HG02852 (cell line): ENCODE measurements around the gene DACT2.
"Not testable (repeated sequence)": the region's sequence is repeated elsewhere in the genome, so short reads cannot be mapped to it uniquely, and the experiment has no call there.

Experiments used
- ATAC-seq: cut with Tn5 transposase; IDR thresholded peaks from one replicate; pipeline ENCODE4 v1.9.1; 2021; ENCODE audit warnings: mild to moderate bottlenecking, moderate library complexity; ENCODE audit not compliant: unreplicated experiment

DACT2 gene

GRCh38 chr6:168305096-168305749 lies 14.4 kb downstream of the DACT2 start:
- ATAC-seq = no peak

GRCh38 chr6:168304752-168305015 lies 14.9 kb downstream of the DACT2 start:
- ATAC-seq = no peak

DNA sequence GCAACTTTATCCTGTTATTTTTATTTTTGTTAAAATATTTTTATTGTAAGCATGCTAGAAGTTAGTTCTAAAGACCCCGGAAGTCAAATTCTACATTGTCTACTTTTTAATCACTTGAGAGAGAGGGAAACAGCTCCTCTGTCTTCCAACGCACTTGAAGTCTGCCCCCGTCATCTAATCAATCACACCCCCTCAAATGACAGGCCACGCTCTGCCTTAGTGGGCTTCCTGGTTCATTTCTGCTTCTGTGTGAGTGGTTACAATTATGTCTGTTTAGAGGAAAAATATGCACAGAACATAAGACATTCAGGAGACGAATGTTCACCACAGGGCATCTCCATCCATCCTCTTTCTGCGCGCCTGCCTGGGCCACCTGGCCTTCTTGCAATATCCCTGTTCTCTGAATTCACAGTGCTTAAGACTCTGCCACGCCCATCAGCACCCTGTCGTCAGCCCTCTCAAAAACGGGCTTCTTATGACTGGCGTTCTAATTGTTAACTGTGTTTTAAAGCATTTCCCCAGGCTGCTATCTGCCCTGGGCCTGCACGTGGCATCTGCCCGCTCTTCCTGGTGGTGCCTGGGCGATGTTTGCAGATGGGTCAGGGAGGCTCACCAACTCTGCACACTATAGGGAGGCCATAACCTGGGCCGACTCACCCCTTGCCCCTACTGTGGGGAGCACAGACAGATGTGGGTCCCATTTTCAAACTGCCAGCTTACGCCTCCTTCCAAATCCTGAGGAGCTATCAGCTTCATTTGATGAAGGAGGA lies 15.4 kb downstream of the DACT2 start:
- no peak for ATAC-seq

DNA sequence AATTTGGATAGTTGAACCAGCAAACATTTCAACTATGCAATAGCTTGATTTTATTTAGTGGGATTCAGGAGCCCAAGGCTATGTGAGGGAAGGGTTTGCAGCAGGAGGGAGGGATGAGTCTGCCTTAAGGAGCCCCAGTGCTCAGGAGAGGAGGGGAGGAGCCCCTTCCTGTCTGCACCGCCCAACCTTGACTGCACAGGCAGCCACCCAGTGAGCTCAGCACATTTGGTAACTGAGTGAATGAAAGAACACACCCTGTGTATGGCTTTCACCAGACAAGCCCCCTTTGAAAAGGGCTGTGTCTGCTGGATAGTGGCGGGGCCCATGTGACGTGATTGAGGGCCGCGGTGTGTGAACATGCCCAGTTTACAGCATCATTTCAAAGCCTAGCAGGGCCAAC lies 17.0 kb downstream of the DACT2 start:
- ATAC-seq = no peak

- ATAC-seq = no peak
Observed at GRCh38 chr6:168301648-168302398, 17.8 kb downstream of the DACT2 start.

DNA sequence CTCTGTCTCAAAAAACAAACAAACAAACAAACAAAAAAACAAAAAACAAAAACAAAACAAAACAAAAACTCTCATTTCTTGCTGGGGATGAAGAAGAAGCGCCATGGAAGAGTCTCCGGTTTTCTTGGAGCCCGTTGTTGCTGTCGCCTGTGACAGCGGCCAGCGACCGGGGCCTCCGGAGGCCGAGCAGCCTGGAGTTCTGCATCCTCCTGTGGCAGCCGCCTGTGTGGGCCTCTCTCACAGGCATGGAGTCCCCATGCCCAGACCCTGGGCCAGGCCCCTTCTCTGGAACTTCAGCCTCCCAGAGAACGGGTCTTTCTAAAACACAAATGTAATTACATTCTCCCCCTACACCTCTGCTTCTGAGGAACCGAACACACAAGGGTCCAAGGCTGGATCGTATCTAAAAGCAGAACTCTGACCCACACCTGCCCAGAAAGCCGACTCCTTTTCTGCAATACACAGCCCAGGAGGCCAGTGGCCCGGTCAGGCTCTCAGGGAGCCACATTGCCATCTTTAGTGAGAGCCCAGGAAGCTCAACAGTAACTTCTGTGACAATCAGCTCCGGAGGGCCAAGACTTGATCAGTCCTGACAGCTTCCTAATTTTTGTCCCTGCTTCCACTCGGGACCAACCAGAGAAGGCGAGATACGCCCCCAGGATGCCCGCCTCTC lies 18.5 kb downstream of the DACT2 start:
- no peak for ATAC-seq

DNA sequence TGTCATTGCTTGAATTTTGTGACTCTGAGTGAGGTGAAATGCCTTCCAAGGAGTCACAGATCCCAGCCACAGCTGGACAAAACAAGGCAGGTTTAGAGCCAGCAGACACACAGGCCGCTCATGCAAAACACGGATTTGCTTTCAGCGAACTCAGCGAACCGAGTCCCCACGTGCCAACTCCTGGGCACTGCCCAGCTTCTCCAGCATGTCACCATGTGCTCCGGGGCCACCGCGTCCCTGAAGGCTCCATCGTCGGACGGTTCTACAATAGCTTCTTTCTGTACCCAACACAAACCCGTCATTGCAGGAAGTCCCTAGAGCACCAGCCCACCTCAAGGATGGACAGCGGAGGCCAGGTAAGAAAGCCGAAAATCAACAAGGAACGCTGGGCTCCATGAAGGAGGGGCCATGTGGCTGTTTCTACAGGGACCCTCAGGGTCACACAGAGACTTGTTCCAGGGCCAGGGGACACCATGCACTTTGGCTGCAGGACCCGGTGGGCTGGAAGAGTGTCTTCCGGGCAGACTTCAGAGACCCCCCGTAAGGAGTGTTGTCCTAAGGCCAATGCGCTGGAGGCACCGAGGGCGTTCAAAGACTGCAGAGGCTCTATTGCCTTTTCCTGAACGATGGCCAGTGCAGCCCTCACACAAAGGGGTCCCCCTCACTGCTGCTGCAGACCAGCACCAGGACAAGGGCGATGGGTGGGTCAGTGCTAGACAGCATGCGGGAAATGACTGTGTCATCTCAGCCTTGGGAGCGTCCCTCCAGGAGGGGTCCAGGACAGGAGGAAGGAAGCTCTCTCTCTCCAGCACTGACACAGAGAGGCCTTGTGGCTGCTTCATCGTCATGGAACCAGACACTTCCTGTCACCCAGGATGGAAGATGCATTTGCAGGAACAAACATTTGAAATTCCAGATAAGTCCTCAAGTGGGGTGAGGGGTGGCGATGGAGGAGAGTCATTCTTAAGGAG lies 19.8 kb downstream of the DACT2 start:
- no peak for ATAC-seq

DNA sequence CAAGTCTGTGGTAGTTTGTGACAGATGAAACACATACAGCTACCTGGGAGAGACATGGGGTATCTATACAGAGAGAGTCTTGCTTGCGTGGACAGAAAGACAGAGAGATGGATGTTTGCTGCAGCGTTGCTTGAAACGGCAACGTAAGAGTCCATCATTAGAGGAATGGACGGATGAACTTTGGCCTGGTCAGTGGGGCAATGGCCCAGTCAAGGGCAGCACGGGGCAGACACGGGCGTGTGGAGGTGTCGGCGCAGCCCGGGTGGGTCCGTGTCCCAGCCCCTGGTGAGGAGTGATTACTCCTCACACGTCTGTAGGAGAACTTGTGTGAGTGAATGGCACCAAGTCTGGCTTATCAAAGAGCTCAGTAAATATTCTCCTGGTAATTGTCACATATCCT lies 21.9 kb downstream of the DACT2 start:
- no peak for ATAC-seq

GRCh38 chr6:168294901-168295300 lies 24.7 kb downstream of the DACT2 start:
- ATAC-seq = no peak

DNA sequence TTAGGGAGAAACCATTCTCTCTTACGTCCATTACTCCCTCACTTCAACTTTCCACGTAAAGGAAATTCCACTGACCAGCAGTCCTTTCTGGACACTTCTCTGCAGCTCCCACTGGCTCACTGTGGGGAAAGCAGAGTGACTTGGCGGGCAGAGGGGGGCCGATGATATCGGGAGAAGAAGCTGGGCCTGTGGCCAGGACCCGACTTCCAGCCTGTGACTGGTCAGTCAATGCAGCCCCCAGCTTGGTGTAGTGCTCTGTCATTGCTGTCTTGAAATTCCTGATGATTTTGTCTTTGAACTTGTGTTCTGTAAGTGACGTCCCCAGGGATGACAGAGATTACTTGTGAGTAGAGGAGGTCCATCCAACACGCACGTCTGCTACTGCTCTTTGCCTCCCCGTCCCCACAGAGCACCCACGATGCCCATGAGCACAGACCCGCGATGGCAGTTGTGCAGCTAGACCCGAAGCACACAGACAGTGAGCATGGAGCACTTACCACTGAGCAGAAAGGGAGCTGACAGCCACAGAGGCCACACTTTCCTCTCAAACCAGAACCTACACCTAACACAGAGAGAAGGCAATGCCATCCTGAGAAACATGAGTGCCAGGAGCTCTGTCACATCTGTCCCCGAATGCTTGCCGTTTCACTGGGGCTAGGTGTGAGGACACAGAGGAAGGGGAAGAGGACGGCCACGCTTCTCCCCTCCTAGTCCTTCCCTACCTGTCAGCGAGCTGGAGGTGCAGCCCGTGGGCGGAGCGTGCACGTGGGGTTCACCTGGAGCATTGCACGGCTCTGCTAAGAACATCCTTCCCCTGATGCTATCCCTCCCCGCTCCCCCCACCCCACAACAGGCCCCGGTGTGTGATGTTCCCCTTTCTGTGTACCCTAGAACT lies 25.7 kb downstream of the DACT2 start:
- ATAC-seq = no peak

DNA sequence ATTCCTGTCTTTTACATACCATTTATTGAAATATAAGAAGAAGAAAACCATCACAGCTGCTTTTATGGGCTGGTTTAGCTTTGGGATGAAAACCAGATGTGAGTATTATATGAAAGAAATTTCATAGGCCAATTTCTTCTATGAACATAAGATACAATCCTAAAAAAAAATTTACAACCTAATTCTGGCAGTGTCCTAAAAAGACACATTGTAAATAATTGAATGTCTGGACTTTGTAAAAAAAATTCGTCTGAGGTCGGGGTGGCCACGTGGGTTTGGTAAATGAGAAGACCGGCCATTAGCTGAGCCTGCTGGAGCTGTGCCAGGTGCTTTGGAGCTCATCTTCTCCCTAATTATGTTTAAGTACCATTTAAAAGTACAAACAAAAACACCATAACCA lies 26.8 kb downstream of the DACT2 start:
- ATAC-seq = no peak

DNA sequence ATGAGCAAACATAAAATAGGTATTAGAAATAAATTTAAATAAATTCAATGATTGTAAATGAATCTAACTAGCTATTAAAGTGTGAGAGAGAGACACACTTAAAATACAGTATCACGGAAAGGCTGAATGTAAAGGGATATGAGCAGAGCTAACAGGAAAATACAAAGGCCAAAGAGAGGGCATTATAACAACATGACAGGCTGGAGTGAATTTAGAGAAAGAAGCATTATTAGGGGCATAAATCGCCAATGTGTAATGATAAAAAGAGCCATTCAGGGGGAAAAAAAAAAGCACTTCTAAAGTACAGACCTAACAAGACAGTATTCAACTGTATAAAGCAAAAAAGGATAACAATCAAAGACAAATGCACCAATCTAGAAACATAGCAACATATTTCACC lies 28.1 kb downstream of the DACT2 start:
- no peak for ATAC-seq

DNA sequence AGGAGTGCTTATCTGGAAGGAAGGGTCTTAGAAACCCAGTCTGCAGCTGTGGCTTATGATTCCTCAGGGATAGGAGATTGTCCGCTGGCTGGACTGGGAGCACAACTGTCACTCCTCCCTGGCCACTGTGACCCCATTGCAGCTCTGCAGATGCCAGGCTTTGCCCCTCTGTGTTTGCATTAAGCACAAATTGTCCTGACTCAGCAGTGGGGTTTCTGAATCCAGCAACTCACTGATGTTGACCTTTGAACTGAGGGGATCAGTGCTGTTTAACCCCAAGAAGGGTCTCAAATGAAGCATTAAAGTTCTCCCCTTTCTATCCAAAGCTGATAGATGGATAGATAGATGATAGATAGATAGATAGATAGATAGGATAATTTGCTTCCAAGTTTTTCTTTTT lies 29.5 kb downstream of the DACT2 start:
- no peak for ATAC-seq

GRCh38 chr6:168289571-168289962 lies 30.0 kb downstream of the DACT2 start:
- ATAC-seq = no peak

GRCh38 chr6:168288781-168289570 lies 30.6 kb downstream of the DACT2 start:
- no peak for ATAC-seq

GRCh38 chr6:168287460-168287859 lies 32.1 kb downstream of the DACT2 start:
- not testable (repeated sequence) for ATAC-seq

- ATAC-seq = not testable (repeated sequence)
Observed at GRCh38 chr6:168286771-168287446, 32.7 kb downstream of the DACT2 start.

GRCh38 chr6:168286116-168286515 lies 33.5 kb downstream of the DACT2 start:
- ATAC-seq = no peak
